Upper lobe of left lung (tissue), 6 donors: ENCODE data around the gene USP32. TPM values are rescaled to one million over a fixed set of nuclear protein-coding genes. Genes with fewer than 3 reads are reported as not detected.
"Not testable (repeated sequence)": the region's sequence is repeated elsewhere in the genome, so short reads cannot be mapped to it uniquely, and the experiment has no call there.

ENCODE experiments used
- ATAC-seq, 2 donors: fragments of 200-7000 bp; cut with Tn5 transposase; one replicate each; pipeline ENCODE4 v1.9.1; 2022; ENCODE audit warnings: mild to moderate bottlenecking in 2 of 2, moderate library complexity in 2 of 2; ENCODE audit not compliant: low FRiP score in 2 of 2
- DNase-seq, 2 donors: peaks; one replicate each; pipeline ENCODE4 v3.0.0-alpha.2; 2019 to 2020
- H3K27ac ChIP-seq, 4 donors: fragments of 200-600 bp; sonication (generic); one replicate each; pipeline ENCODE4 v1.5.1; 2016 to 2019
- H3K27me3 ChIP-seq, 4 donors: fragments of 200-600 bp; sonication (generic); one replicate each; pipeline ENCODE4 v1.5.1; 2017 to 2019
- H3K36me3 ChIP-seq, 4 donors: fragments of 200-600 bp; sonication (generic); one replicate each; pipeline ENCODE4 v1.5.1; 2016 to 2019
- H3K4me1 ChIP-seq, 4 donors: fragments of 200-600 bp; sonication (generic); one replicate each; pipeline ENCODE4 v1.5.1; 2018 to 2019
- H3K4me3 ChIP-seq, 4 donors: fragments of 200-600 bp; sonication (generic); one replicate each; pipeline ENCODE4 v1.5.1; 2017 to 2019; ENCODE audit warnings: mild to moderate bottlenecking in 2 of 4, moderate library complexity in 1 of 4
- H3K9me3 ChIP-seq, 4 donors: fragments of 200-600 bp; sonication (generic); one replicate each; pipeline ENCODE4 v1.5.1; 2018 to 2019
- EP300 ChIP-seq, 4 donors: sonication (generic); formaldehyde crosslinking; IDR thresholded peaks; one replicate each; pipeline ENCODE4 v1.5.1; 2017; ENCODE audit warnings: antibody characterized with exemption in 4 of 4, control low read depth in 2 of 4
- POLR2A ChIP-seq, 4 donors: fragments of 450-650 bp; IDR thresholded peaks; one replicate each; pipeline ENCODE4 v1.5.1; 2016 to 2017; ENCODE audit warnings: antibody characterized with exemption in 4 of 4, mild to moderate bottlenecking in 2 of 4
- POLR2AphosphoS5 ChIP-seq, 2 donors: sonication (generic); formaldehyde crosslinking; IDR thresholded peaks; one replicate each; pipeline ENCODE4 v1.5.1; 2017; ENCODE audit warnings: antibody characterized with exemption in 2 of 2
- WGBS, 2 donors: methylation state at CpG; one replicate each; pipeline ENCODE4 v1.1.5; 2017 to 2018; 5-methylcytosine and 5-hydroxymethylcytosine counted together
- total RNA-seq, 6 donors: library from RNA; depleted of rRNA in 4 of 6; stranded (reverse); fragments of >200 nt in 4 of 6; gene quantifications; one replicate each; pipeline versions ENCODE4 v1.1.0 to v1.2.1, GENCODE V29; 2016 to 2021
- TF ChIP-seq, protein P1 (sequence below), 6 experiments: fragments of 450-650 bp in 4 of 6; fragments of 200-600 bp in 2 of 6; sonication (generic) in 2 of 6; IDR thresholded peaks; one replicate each; pipeline ENCODE4 v1.5.1; 2016 to 2019; ENCODE audit warnings: antibody characterized with exemption in 6 of 6
- donor health status: DM: no; HTN: no; CAD: no; lungs with moderate emphysema.
- donor health status: DM: no; HTN: yes; CAD: no; lungs with severe emphysema.

The USP32 gene
- total RNA-seq, 6 donors from 2014 or later, result 69.5 to 115 (median 86.3) TPM

DNA sequence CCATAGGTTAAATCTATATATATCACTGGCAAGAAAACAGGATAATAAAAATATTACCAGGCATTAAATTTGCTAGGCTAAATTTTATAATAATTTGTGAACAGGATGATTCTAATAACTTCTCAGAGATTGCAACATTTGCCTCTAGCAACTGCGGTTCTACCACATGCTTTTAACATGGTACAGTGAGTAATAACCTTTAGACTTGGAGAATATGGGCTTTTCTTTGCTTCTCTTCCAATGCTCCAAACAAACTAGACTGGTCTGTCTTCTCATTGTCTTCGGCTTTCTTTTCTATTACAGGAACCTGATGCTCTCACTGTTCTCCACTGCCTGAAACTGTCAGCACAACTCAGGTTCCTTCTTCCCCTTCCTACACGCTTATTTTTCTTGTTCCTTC is 161.6 kb downstream of the USP32 start:
- DNase-seq (no peak), ATAC-seq (no peak)
- Histone ChIP-seq H3K4me3 (no peak overlapping the region), H3K27ac (no peak overlapping the region), H3K9me3 (no peaks in the 10 kb centered on the region), H3K36me3 (peaks cover 0 to 31% (median 6%) of the 10 kb centered on the region in 4 donors), H3K4me1 (no peaks in the 10 kb centered on the region), H3K27me3 (no peaks in the 10 kb centered on the region)
- WGBS, 2 donors, result 92 to 93% methylated on average over 3 of the region's 3 CpGs
- TF ChIP-seq, protein P1, sequence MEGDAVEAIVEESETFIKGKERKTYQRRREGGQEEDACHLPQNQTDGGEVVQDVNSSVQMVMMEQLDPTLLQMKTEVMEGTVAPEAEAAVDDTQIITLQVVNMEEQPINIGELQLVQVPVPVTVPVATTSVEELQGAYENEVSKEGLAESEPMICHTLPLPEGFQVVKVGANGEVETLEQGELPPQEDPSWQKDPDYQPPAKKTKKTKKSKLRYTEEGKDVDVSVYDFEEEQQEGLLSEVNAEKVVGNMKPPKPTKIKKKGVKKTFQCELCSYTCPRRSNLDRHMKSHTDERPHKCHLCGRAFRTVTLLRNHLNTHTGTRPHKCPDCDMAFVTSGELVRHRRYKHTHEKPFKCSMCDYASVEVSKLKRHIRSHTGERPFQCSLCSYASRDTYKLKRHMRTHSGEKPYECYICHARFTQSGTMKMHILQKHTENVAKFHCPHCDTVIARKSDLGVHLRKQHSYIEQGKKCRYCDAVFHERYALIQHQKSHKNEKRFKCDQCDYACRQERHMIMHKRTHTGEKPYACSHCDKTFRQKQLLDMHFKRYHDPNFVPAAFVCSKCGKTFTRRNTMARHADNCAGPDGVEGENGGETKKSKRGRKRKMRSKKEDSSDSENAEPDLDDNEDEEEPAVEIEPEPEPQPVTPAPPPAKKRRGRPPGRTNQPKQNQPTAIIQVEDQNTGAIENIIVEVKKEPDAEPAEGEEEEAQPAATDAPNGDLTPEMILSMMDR (IDR thresholded peaks at IDR 0.05), result no peak

DNA sequence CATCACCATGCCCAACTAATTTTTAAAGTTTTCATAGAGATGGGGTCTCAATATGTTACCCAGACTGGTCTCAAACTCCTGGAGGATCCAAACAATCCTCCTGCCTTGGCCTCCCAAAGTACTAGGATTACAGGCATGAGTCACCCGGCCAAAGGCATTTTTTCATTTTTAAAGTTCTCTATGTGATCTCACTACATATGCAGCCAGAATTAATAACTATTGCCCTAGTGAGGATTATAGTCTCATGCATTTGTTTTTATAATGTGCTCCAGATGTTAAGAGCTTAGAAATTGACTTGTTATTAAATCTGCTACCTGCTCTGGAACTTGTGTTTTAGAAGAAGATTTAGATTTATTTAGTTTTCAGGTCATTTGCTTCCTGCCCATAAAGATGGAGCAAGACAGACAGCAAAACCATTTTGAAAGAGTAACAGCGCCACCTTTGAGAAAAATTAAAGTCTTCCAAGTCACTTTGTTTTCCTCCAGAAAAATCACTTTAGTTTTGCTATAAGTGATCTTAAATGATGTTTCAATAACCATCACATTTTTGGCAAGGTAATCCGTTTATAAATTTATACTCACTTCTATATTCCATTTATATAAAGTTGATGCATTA is 162.6 kb downstream of the USP32 start:
- no peaks in the 10 kb centered on the region for H3K4me1 ChIP-seq
- no peak for DNase-seq

GRCh38 chr17:60227276-60227675 is 164.7 kb downstream of the USP32 start:
- not testable (repeated sequence) for DNase-seq, H3K27ac ChIP-seq, H3K4me3 ChIP-seq, H3K27me3 ChIP-seq, ATAC-seq, H3K9me3 ChIP-seq, H3K4me1 ChIP-seq
- peaks cover 6 to 40% (median 22%) of the 10 kb centered on the region in 4 donors for H3K36me3 ChIP-seq
- 98 to 99% methylated on average over 8 of the region's 8 CpGs for WGBS, 2 donors

More for the DNA sequence above, 162.6 kb downstream of the USP32 start:
- Histone ChIP-seq H3K27me3 (no peaks in the 10 kb centered on the region), H3K36me3 (peaks cover 4 to 31% (median 16%) of the 10 kb centered on the region in 4 donors), H3K27ac (no peak overlapping the region), H3K4me3 (no peak overlapping the region), H3K9me3 (no peaks in the 10 kb centered on the region)
- 95 to 98% methylated on average over 3 of the region's 3 CpGs for WGBS, 2 donors
- no peak for ATAC-seq
- TF ChIP-seq POLR2AphosphoS5 (IDR thresholded peaks at IDR 0.05) (no peak), EP300 (IDR thresholded peaks at IDR 0.05) (no peak), POLR2A (IDR thresholded peaks at IDR 0.05) (no peak)
- TF ChIP-seq, protein P1 (IDR thresholded peaks at IDR 0.05), result no peak

DNA sequence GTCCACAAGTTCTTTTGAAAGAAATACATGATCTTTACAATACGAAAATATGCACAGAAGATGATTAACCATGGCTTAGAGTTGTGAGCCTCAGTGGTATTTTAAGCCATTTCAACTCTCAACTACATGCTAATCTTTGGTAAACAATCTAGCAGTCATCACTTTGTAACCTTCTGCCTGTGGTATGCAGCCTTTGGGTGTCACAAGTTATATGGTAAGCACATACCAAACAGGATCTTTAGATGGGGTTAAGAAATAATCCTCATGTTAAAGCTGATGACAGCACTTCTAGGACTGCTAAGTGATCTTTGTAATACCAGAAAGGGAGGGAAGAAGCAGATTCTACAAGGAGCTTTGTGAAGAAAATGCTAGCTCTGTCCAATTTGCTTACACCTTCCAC is 167.9 kb downstream of the USP32 start:
- Histone ChIP-seq H3K4me1 (peaks cover 0 to 6% (median 0%) of the 10 kb centered on the region in 4 donors), H3K27me3 (no peaks in the 10 kb centered on the region), H3K4me3 (no peak overlapping the region), H3K36me3 (peaks cover 16 to 55% (median 34%) of the 10 kb centered on the region in 4 donors), H3K27ac (no peak overlapping the region), H3K9me3 (no peaks in the 10 kb centered on the region)
- ATAC-seq (no peak), DNase-seq (no peak)
- WGBS, 2 donors, result 89 to 98% methylated on average over 1 of the region's 1 CpG
- TF ChIP-seq, protein P1 (IDR thresholded peaks at IDR 0.05), result no peak
- TF ChIP-seq EP300 (IDR thresholded peaks at IDR 0.05), result no peak
- TF ChIP-seq POLR2AphosphoS5 (IDR thresholded peaks at IDR 0.05), result no peak
- no peak for TF ChIP-seq POLR2A (IDR thresholded peaks at IDR 0.05)

GRCh38 chr17:60223456-60223855 is 168.5 kb downstream of the USP32 start:
- no peak for ATAC-seq
- H3K36me3 ChIP-seq, result peaks cover 16 to 61% (median 38%) of the 10 kb centered on the region in 4 donors

GRCh38 chr17:60218774-60219173 is 173.2 kb downstream of the USP32 start:
- peaks cover 12 to 46% (median 23%) of the 10 kb centered on the region in 4 donors for H3K36me3 ChIP-seq

More at GRCh38 chr17:60223456-60223855, 168.5 kb downstream of the USP32 start:
- no peak overlapping the region for H3K4me3 ChIP-seq
- no peak for TF ChIP-seq POLR2A (IDR thresholded peaks at IDR 0.05)
- TF ChIP-seq EP300 (IDR thresholded peaks at IDR 0.05), result no peak
- TF ChIP-seq, protein P1 (IDR thresholded peaks at IDR 0.05), result no peak
- no peak for TF ChIP-seq POLR2AphosphoS5 (IDR thresholded peaks at IDR 0.05)
- no peaks in the 10 kb centered on the region for H3K9me3 ChIP-seq
- 61 to 71% methylated on average over 1 of the region's 1 CpG for WGBS, 2 donors
- no peaks in the 10 kb centered on the region for H3K27me3 ChIP-seq
- H3K4me1 ChIP-seq, result peaks cover 0 to 6% (median 0%) of the 10 kb centered on the region in 4 donors
- DNase-seq, result no peak
- no peak overlapping the region for H3K27ac ChIP-seq

DNA sequence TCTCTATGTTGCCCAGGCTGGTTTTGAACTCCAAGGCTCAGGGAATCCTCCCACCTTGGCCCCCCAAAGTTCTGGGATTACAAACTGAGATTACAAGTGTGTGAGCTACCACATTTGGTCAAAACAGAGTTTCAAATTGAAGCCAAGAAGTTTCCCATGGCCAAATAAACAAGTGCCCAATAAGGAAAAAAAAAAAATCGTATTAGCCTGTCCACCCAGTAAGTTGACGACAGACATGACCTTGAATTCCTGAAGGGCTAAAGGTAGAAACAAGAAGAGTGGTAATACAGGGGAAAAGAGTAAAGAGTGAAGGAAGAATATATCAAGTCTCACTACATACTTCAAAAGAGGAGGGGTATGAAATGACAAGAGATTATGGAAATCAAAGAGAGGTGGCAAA is 176.0 kb downstream of the USP32 start:
- H3K4me3 ChIP-seq, H3K27ac ChIP-seq, ATAC-seq, H3K9me3 ChIP-seq, DNase-seq, H3K27me3 ChIP-seq, H3K4me1 ChIP-seq: not testable (repeated sequence)
- WGBS, 2 donors, result no CpG with 5 or more reads among the region's 2 CpGs
- H3K36me3 ChIP-seq, result peaks cover 4 to 23% (median 9%) of the 10 kb centered on the region in 4 donors

More at GRCh38 chr17:60218774-60219173, 173.2 kb downstream of the USP32 start:
- not testable (repeated sequence) for H3K27ac ChIP-seq, H3K9me3 ChIP-seq, H3K4me3 ChIP-seq, H3K27me3 ChIP-seq, DNase-seq, ATAC-seq, H3K4me1 ChIP-seq
- WGBS, 2 donors, result 93 to 96% methylated on average over 2 of the region's 2 CpGs

DNA sequence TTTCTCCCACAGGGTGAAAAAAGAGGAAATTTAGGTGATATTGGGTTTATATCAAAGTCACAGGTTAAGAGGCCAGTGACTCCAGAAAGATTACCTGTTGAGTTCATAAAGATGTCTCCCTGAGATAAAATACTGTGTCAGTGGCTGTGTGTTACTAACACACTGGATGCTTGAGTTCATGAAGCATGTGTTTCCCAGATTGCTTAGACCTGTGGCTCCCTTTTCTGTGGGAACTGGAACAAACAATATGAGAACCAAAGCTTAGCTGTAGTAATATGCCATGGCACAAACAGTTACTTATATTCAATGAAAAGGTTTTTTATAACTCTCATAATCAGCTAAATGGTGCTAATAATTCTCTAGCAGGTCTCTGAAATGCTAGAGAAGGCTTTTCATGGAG is 180.7 kb downstream of the USP32 start:
- not testable (repeated sequence) for ATAC-seq, H3K4me1 ChIP-seq, DNase-seq, H3K9me3 ChIP-seq, H3K27me3 ChIP-seq, H3K27ac ChIP-seq, H3K4me3 ChIP-seq
- peaks cover 0 to 18% (median 3%) of the 10 kb centered on the region in 4 donors for H3K36me3 ChIP-seq
